Measurements from ENCODE around the gene IGSF23.
A peak's percentile ranks its signal among the peaks of the same experiment; 100 is the strongest.

The IGSF23 gene

GRCh38 chr19:44671400-44671799 is 58.0 kb downstream of the IGSF23 start, which contains the start of gene CEACAM19:
CEACAM19 (plus strand) TSS chr19:44671482; CDS start chr19:44671932, 450 bp downstream.
- Histone ChIP-seq H3K9me3 (ENCODE audit: control insufficient read depth, low read length) (no peaks in the 10 kb centered on the region), H3K4me1 (no peaks in the 10 kb centered on the region), H3K4me3 (ENCODE audit: low read depth, low read length) (no peak within 1 kb of the TSS), H3K79me2 (no peaks in the 10 kb centered on the region), H2AFZ (no peak within 1 kb of the TSS), H3K27me3 (ENCODE audit: control insufficient read depth, insufficient read depth, low read length) (no peaks in the 10 kb centered on the region), H3K4me2 (ENCODE audit: low read length) (no peak within 1 kb of the TSS), H3K9ac (no peak within 1 kb of the TSS), H3K36me3 (ENCODE audit: control insufficient read depth, insufficient read depth, low read length) (no peaks in the 10 kb centered on the region), H3K27ac (no peak within 1 kb of the TSS)
- TF ChIP-seq, protein P1, sequence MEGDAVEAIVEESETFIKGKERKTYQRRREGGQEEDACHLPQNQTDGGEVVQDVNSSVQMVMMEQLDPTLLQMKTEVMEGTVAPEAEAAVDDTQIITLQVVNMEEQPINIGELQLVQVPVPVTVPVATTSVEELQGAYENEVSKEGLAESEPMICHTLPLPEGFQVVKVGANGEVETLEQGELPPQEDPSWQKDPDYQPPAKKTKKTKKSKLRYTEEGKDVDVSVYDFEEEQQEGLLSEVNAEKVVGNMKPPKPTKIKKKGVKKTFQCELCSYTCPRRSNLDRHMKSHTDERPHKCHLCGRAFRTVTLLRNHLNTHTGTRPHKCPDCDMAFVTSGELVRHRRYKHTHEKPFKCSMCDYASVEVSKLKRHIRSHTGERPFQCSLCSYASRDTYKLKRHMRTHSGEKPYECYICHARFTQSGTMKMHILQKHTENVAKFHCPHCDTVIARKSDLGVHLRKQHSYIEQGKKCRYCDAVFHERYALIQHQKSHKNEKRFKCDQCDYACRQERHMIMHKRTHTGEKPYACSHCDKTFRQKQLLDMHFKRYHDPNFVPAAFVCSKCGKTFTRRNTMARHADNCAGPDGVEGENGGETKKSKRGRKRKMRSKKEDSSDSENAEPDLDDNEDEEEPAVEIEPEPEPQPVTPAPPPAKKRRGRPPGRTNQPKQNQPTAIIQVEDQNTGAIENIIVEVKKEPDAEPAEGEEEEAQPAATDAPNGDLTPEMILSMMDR (IDR thresholded peaks at IDR 0.05): no peak

GRCh38 chr19:44672226-44672625 is 58.9 kb downstream of the IGSF23 start:
- TF ChIP-seq, protein P1 (IDR thresholded peaks at IDR 0.05): no peak
- Histone ChIP-seq H3K36me3 (ENCODE audit: control insufficient read depth, insufficient read depth, low read length) (no peaks in the 10 kb centered on the region), H2AFZ (no peak overlapping the region), H3K27ac (no peak overlapping the region), H3K27me3 (ENCODE audit: control insufficient read depth, insufficient read depth, low read length) (no peaks in the 10 kb centered on the region), H3K79me2 (no peaks in the 10 kb centered on the region), H3K4me2 (ENCODE audit: low read length) (no peak overlapping the region), H3K4me3 (ENCODE audit: low read depth, low read length) (no peak overlapping the region), H3K4me1 (no peaks in the 10 kb centered on the region), H3K9me3 (ENCODE audit: control insufficient read depth, low read length) (no peaks in the 10 kb centered on the region), H3K9ac (no peak overlapping the region)

- Histone ChIP-seq H2AFZ (no peak overlapping the region), H3K9ac (no peak overlapping the region), H3K4me3 (ENCODE audit: low read depth, low read length) (no peak overlapping the region)
Measured at GRCh38 chr19:44673510-44673909, 60.1 kb downstream of the IGSF23 start.

DNA sequence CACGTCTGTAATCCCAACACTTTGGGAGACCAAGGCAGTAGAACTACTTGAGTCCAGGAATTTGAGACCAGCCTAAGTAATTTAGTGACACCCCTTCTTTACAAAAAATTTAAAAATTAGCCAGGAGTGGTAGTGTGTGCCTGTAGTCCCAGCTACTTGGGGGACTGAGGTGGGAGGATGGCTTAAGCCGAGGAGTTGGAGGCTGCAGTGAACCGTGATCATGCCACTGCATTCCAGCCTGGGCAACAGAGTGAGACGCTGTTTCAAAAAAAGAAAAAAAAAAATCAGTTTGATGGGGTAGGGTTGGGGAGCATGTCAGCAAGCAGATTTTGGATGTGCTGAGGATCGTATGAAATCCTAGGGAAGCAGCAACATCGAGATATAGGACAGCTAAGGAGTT is 62.2 kb downstream of the IGSF23 start:
- Histone ChIP-seq H3K79me2 (no peaks in the 10 kb centered on the region), H3K27ac (no peak overlapping the region), H3K4me2 (ENCODE audit: low read length) (no peak overlapping the region), H3K27me3 (ENCODE audit: control insufficient read depth, insufficient read depth, low read length) (no peaks in the 10 kb centered on the region), H3K4me3 (ENCODE audit: low read depth, low read length) (no peak overlapping the region), H3K9me3 (ENCODE audit: control insufficient read depth, low read length) (no peaks in the 10 kb centered on the region), H2AFZ (no peak overlapping the region), H3K9ac (no peak overlapping the region), H3K36me3 (ENCODE audit: control insufficient read depth, insufficient read depth, low read length) (no peaks in the 10 kb centered on the region), H3K4me1 (peaks cover 5% of the 10 kb centered on the region)
- TF ChIP-seq, protein P1 (IDR thresholded peaks at IDR 0.05): no peak

More at GRCh38 chr19:44673510-44673909, 60.1 kb downstream of the IGSF23 start:
- no peaks in the 10 kb centered on the region for H3K79me2 ChIP-seq
- H3K36me3 ChIP-seq (ENCODE audit: control insufficient read depth, insufficient read depth, low read length): no peaks in the 10 kb centered on the region
- TF ChIP-seq, protein P1 (IDR thresholded peaks at IDR 0.05): no peak
- no peak overlapping the region for H3K27ac ChIP-seq
- H3K4me2 ChIP-seq (ENCODE audit: low read length): no peak overlapping the region
- H3K9me3 ChIP-seq (ENCODE audit: control insufficient read depth, low read length): no peaks in the 10 kb centered on the region
- H3K4me1 ChIP-seq: peaks cover 5% of the 10 kb centered on the region
- no peaks in the 10 kb centered on the region for H3K27me3 ChIP-seq (ENCODE audit: control insufficient read depth, insufficient read depth, low read length)

DNA sequence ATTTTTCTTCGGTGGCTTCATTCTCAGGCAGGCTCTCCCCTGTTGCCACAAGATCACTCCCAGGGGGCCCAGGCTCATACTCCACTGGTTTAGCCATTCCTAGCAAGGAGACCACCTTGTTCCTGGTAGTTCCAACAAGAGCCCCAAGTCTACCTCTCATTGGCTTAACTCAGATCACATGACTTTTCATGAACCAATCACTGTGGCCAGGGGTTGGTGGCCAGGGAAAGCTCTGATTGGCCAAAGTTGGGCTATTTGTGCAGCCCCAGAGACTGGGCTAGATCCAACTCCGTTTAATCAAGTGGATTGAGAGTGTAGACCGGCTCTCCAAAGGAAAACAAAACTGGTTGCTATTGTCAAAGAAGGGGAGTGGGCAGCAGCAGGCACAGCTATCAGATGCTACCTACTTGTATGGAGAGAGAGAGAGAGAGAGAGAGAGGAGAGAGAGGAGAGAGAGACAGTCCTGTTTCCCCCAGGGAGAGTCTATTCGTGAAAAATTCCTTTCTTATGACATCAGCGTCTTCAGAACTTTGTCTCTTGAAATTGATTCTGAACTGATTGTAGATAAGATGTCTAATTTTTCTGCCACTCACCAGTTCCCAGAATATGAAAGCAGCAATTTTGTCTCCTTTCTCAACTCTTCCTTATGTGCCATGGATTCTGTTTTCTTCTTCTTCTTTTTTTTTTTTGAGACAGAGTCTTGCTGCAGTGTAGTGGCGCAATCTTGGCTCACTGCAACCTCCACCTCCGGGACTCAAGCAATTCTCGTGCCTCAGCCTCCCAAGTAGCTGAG is 63.9 kb downstream of the IGSF23 start:
- no peaks in the 10 kb centered on the region for H3K9me3 ChIP-seq (ENCODE audit: control insufficient read depth, low read length)
- no peak overlapping the region for H3K4me2 ChIP-seq (ENCODE audit: low read length)
- H3K27me3 ChIP-seq (ENCODE audit: control insufficient read depth, insufficient read depth, low read length): no peaks in the 10 kb centered on the region
- H3K4me1 ChIP-seq: peaks cover 5% of the 10 kb centered on the region
- no peak overlapping the region for H3K4me3 ChIP-seq (ENCODE audit: low read depth, low read length)
- H3K27ac ChIP-seq: no peak overlapping the region
- no peaks in the 10 kb centered on the region for H3K79me2 ChIP-seq
- peak overlapping the region; percentile 49 for H2AFZ ChIP-seq
- TF ChIP-seq, protein P1 (IDR thresholded peaks at IDR 0.05): no peak
- H3K36me3 ChIP-seq (ENCODE audit: control insufficient read depth, insufficient read depth, low read length): no peaks in the 10 kb centered on the region
- no peak overlapping the region for H3K9ac ChIP-seq

Data from parathyroid adenoma (tissue), 2 donors.